ENCODE measurements around the gene RASA3. TPM values are rescaled to one million over a fixed set of nuclear protein-coding genes. Genes with fewer than 3 reads are reported as not detected.

RASA3 gene
- total and polyA plus RNA-seq, 2 of the 8 experiments (the other 6 are each of a cell fraction or from before 2014, with no cell fraction given), result 7.5 to 21.9 TPM

DNA sequence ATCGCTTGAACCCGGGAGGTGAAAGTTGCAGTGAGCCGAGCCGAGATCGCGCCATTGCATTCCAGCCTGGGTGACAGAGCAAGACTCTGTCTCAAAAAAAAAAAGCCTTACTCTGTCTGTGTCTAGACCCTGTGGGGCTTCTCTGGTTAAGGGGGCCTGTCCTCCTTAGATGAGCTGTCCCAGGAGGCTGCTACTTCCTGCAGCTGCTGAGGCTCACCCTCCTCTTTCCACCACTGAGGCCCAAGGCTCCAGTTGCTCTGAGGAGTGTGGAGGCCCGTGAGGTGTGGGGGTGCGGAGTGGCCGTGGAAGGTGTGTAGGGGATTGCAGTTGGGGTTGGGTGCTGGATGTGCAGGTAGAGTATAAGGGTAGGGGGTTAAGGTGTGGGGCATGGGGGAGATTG, 22.1 kb upstream of the RASA3 start (continued):
- TF ChIP-seq CHD7 (IDR thresholded peaks at IDR 0.05; ENCODE audit: insufficient replicate concordance, low read length), result no peak
- TF ChIP-seq USF2 (IDR thresholded peaks at IDR 0.05; ENCODE audit: low read length), result no peak
